ENCODE results near the gene TYW1. TPM values are rescaled to one million over a fixed set of nuclear protein-coding genes. Genes with fewer than 3 reads are reported as not detected.
A peak's percentile ranks its signal among the peaks of the same experiment; 100 is the strongest.
"Not testable (repeated sequence)": the region's sequence is repeated elsewhere in the genome, so short reads cannot be mapped to it uniquely, and the experiment has no call there.

TYW1 gene
- total RNA-seq, 1 experiment from 2014 or later = 15.3 TPM

DNA sequence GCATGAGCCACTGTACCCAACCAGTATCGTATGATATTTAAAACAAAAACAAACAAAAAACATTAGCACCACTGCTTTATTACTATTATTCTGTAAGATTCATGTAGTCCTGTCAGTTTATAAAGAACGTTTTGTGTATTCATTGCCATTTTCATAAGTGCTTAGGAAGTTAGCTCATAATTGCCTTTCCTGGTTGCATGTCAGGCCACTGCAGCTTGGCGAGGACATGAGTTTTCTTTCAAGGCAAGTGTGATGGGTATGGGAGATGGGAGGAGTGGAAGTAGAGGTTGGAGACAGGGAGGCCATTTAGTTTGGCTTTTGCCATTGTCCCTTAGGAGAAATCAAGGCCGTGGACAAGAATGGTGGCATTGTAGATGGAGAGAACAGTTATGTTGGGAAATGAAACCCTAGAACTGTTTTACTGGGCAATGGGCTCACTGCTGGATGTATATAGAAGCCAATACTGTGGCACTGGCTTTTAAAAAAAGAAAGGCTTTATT, 48.9 kb downstream of the TYW1 start (continued):
- TF ChIP-seq, protein P1, sequence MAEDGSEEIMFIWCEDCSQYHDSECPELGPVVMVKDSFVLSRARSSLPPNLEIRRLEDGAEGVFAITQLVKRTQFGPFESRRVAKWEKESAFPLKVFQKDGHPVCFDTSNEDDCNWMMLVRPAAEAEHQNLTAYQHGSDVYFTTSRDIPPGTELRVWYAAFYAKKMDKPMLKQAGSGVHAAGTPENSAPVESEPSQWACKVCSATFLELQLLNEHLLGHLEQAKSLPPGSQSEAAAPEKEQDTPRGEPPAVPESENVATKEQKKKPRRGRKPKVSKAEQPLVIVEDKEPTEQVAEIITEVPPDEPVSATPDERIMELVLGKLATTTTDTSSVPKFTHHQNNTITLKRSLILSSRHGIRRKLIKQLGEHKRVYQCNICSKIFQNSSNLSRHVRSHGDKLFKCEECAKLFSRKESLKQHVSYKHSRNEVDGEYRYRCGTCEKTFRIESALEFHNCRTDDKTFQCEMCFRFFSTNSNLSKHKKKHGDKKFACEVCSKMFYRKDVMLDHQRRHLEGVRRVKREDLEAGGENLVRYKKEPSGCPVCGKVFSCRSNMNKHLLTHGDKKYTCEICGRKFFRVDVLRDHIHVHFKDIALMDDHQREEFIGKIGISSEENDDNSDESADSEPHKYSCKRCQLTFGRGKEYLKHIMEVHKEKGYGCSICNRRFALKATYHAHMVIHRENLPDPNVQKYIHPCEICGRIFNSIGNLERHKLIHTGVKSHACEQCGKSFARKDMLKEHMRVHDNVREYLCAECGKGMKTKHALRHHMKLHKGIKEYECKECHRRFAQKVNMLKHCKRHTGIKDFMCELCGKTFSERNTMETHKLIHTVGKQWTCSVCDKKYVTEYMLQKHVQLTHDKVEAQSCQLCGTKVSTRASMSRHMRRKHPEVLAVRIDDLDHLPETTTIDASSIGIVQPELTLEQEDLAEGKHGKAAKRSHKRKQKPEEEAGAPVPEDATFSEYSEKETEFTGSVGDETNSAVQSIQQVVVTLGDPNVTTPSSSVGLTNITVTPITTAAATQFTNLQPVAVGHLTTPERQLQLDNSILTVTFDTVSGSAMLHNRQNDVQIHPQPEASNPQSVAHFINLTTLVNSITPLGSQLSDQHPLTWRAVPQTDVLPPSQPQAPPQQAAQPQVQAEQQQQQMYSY (CRISPR knock-in tag; IDR thresholded peaks at IDR 0.05) = no peak
- no peak for TF ChIP-seq TEAD1 (CRISPR knock-in tag; IDR thresholded peaks at IDR 0.05)

DNA sequence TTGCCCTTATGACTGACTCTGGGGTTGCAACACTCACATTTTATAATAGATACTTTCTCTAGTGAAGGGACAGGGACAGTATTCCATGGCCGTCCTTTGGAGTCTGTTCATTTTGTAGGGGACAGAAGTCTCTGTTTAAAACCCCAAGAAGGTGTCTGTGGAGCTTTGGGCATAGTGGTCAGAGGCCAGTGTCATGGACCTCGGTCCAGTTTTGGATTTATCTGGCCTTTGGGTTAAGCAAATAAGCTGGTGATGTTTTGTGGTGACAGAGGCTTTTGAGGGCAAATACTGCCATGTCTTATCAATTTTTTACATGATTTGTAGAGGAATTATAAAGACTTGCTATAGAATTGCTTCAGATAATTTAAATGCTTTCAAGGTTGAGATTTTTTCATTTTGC, 50.2 kb downstream of the TYW1 start:
- H3K9me3 Mint-ChIP-seq; H3K4me1 Mint-ChIP-seq; H3K36me3 Mint-ChIP-seq; H3K27me3 Mint-ChIP-seq (ENCODE audit: low read depth); H3K4me3 Mint-ChIP-seq; DNase-seq (ENCODE audit: low spot score); CTCF ChIA-PET; ATAC-seq; POLR2A ChIA-PET: not testable (repeated sequence)
- peak overlapping the region; percentile 50; the same call in 1 of the 2 replicates for H3K27ac Mint-ChIP-seq

- H3K4me1 Mint-ChIP-seq; CTCF ChIA-PET; POLR2A ChIA-PET; ATAC-seq; DNase-seq (ENCODE audit: low spot score); H3K4me3 Mint-ChIP-seq; H3K27me3 Mint-ChIP-seq (ENCODE audit: low read depth); H3K9me3 Mint-ChIP-seq: not testable (repeated sequence)
- Mint-ChIP-seq H3K36me3 (peaks cover 11% of the 10 kb centered on the region), H3K27ac (0 out of 2 replicates have a peak overlapping the region, but pooled peaks have one; percentile 3)
Observed at GRCh38 chr7:67049908-67050307, 53.3 kb downstream of the TYW1 start.

- H3K27ac Mint-ChIP-seq; H3K27me3 Mint-ChIP-seq (ENCODE audit: low read depth); H3K9me3 Mint-ChIP-seq; DNase-seq (ENCODE audit: low spot score); CTCF ChIA-PET; ATAC-seq; H3K4me3 Mint-ChIP-seq; H3K4me1 Mint-ChIP-seq: not testable (repeated sequence)
- H3K36me3 Mint-ChIP-seq = peaks cover 12% of the 10 kb centered on the region
- POLR2A ChIA-PET = interaction anchor here (0.6 kb wide), 1 partner anchor 46 kb away, joined by 4 read pairs; no protein-coding TSS in a partner anchor
Observed at GRCh38 chr7:67052161-67052560, 55.5 kb downstream of the TYW1 start.

GRCh38 chr7:67056683-67057082, 60.0 kb downstream of the TYW1 start:
- no peak overlapping the region for H3K4me3 Mint-ChIP-seq
- peaks cover 9% of the 10 kb centered on the region for H3K36me3 Mint-ChIP-seq
- no peak overlapping the region for H3K27ac Mint-ChIP-seq
- H3K9me3 Mint-ChIP-seq = no peaks in the 10 kb centered on the region
- ChIA-PET CTCF (no interaction called here), POLR2A (no interaction called here)
- ATAC-seq = no peak
- no peak for DNase-seq (ENCODE audit: low spot score)
- H3K4me1 Mint-ChIP-seq = no peaks in the 10 kb centered on the region
- H3K27me3 Mint-ChIP-seq (ENCODE audit: low read depth) = no peaks in the 10 kb centered on the region
- TF ChIP-seq, protein P2, sequence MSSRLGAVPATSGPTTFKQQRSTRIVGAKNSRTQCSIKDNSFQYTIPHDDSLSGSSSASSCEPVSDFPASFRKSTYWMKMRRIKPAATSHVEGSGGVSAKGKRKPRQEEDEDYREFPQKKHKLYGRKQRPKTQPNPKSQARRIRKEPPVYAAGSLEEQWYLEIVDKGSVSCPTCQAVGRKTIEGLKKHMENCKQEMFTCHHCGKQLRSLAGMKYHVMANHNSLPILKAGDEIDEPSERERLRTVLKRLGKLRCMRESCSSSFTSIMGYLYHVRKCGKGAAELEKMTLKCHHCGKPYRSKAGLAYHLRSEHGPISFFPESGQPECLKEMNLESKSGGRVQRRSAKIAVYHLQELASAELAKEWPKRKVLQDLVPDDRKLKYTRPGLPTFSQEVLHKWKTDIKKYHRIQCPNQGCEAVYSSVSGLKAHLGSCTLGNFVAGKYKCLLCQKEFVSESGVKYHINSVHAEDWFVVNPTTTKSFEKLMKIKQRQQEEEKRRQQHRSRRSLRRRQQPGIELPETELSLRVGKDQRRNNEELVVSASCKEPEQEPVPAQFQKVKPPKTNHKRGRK (CRISPR knock-in tag; IDR thresholded peaks at IDR 0.05; ENCODE audit: borderline replicate concordance) = no peak
- TF ChIP-seq SMAD3 (CRISPR knock-in tag; IDR thresholded peaks at IDR 0.05; ENCODE audit: borderline replicate concordance) (no peak), ZSCAN18 (CRISPR knock-in tag; IDR thresholded peaks at IDR 0.05) (no peak)

- H3K9me3 Mint-ChIP-seq; H3K4me3 Mint-ChIP-seq; H3K27ac Mint-ChIP-seq; H3K27me3 Mint-ChIP-seq (ENCODE audit: low read depth); H3K4me1 Mint-ChIP-seq; POLR2A ChIA-PET; ATAC-seq; DNase-seq (ENCODE audit: low spot score): not testable (repeated sequence)
- H3K36me3 Mint-ChIP-seq = peaks cover 22% of the 10 kb centered on the region
- CTCF ChIA-PET = interaction anchor here (1.4 kb wide), 1 partner anchor 21 kb away, joined by 3 read pairs; no protein-coding TSS in a partner anchor
Observed at GRCh38 chr7:67061321-67061720, 64.7 kb downstream of the TYW1 start.

DNA sequence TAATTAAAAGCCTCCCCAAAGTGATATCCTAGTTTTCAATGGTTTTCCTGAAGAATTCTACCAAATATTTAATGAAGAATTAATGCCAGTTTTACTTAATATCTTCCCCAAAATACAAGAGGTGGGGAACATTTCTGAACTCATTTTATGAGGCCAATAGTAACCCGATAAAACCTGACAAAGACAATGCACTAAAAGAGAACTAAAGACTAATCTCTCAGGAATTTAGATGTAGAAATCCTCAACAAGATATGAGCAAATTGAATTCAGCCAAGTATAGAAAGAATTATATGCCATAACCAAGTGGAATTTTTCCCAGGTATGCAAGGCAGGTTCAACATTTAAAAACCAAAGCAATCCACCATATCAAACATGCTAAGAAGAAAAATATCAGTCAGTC, 66.2 kb downstream of the TYW1 start:
- H3K27me3 Mint-ChIP-seq (ENCODE audit: low read depth); H3K9me3 Mint-ChIP-seq; DNase-seq (ENCODE audit: low spot score); H3K4me3 Mint-ChIP-seq; H3K27ac Mint-ChIP-seq; POLR2A ChIA-PET; ATAC-seq; CTCF ChIA-PET; H3K4me1 Mint-ChIP-seq: not testable (repeated sequence)
- peaks cover 24% of the 10 kb centered on the region for H3K36me3 Mint-ChIP-seq

- Mint-ChIP-seq H3K36me3 (peaks cover 43% of the 10 kb centered on the region), H3K9me3 (peaks cover 13% of the 10 kb centered on the region)
- POLR2A ChIA-PET; ATAC-seq; H3K27me3 Mint-ChIP-seq (ENCODE audit: low read depth); DNase-seq (ENCODE audit: low spot score); H3K4me1 Mint-ChIP-seq; H3K4me3 Mint-ChIP-seq; H3K27ac Mint-ChIP-seq; CTCF ChIA-PET: not testable (repeated sequence)
Observed at GRCh38 chr7:67066950-67067622, 70.5 kb downstream of the TYW1 start.

GRCh38 chr7:67076120-67076519, 79.5 kb downstream of the TYW1 start:
- peaks cover 41% of the 10 kb centered on the region for H3K36me3 Mint-ChIP-seq
- not testable (repeated sequence) for H3K27ac Mint-ChIP-seq

More at GRCh38 chr7:67076120-67076519, 79.5 kb downstream of the TYW1 start:
- H3K27me3 Mint-ChIP-seq (ENCODE audit: low read depth); H3K4me3 Mint-ChIP-seq; POLR2A ChIA-PET; H3K4me1 Mint-ChIP-seq; ATAC-seq; DNase-seq (ENCODE audit: low spot score); CTCF ChIA-PET: not testable (repeated sequence)
- peaks cover 28% of the 10 kb centered on the region for H3K9me3 Mint-ChIP-seq
